ENCODE data around the gene RALGAPA2.
"Not testable (repeated sequence)": the region's sequence is repeated elsewhere in the genome, so short reads cannot be mapped to it uniquely, and the experiment has no call there.

Gene RALGAPA2

DNA sequence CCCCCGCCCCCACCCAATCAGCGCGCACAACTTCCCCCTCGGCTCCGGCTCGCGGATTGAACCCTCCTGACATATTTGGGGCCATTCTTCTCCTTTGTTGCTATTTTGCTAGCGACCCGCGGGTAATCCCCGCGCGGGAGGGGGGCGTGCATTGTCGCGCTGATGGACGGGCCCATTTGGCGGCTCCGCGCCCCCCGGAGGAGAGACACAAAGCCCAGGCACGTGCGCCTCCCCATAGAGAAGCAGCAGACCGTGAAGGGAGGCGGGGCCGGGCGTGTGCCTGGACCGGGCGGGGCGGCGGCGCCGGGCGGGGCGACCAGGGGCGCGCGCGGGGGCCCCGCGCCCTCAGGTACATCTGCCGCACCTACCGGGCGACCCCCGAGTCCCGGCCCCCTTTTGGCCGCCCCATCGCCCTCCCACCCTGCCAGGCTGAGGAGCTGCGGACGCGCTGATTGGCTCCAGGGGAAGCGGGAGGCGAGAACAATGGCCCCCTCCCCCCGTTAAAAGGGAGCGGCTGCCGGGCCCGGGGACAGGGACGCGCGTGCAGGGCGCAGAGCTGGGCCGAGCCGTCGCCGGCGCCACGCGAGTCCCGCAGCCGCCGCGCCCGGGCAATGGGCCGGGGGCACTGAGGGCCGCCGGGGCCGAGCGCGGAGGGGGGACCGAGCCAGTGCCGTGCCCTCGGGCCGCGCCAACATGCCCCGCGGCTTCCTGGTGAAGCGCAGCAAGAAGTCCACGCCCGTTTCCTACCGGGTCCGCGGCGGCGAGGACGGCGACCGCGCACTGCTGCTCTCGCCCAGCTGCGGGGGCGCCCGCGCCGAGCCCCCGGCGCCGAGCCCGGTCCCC, 344.6 kb downstream of the RALGAPA2 start, which contains the start of gene INSM1:
INSM1 (plus strand) TSS at position 530 of the 843 bp plus-strand sequence; CDS start at position 694, 164 bp downstream.
- DNase-seq (ENCODE audit: low spot score): no peak

DNA sequence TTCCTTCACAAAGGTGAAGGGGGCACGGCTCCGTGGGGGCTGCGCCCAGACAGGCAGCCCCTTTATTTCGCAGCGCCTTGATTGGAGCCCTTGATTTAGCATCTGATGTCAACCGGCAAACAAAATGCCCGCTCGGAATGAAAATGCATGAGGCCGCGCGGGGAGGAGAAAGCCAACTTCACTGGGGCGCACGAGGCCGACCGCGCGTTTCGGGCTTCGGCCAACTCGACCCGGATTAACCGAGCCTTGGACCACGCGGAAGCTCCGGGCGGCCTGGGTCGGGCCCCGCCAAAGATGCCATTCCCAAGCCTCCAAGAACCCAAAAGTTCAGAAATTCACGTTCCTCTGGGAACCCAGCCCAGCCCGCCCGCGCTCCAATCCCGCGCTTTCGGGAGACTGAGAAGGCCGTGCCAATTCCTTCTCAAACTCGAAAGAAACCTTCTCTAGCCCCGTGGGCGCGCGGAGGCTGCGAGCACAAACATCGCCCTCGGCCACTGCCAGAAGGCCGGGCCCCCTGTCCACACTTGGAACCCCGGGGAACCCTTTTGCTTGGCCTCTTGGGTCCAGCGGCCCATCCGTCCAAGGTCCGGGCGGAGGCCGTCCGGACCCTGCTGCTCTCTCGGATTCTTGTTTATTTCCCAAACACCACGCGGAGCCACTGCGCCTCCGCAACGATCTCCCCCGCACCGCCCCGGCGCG, 345.4 kb downstream of the RALGAPA2 start:
- DNase-seq (ENCODE audit: low spot score): no peak

DNA sequence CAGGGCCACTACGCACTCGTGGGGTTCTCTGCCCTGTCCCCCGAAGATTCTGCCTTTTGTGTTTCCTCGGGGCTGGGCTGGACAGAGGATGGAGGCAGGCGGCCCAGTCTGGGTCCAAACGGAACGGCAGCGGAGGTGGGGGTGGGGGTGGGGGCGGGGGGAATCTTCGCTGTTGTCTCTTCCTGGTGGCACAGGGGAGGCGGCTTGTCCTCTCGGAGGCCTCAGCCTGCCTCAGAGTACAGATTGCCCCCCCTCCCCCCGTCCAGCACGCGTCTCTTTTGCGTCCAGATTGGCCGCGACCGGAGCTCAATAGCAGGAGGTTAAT, 345.9 kb downstream of the RALGAPA2 start:
- DNase-seq (ENCODE audit: low spot score): no peak

DNA sequence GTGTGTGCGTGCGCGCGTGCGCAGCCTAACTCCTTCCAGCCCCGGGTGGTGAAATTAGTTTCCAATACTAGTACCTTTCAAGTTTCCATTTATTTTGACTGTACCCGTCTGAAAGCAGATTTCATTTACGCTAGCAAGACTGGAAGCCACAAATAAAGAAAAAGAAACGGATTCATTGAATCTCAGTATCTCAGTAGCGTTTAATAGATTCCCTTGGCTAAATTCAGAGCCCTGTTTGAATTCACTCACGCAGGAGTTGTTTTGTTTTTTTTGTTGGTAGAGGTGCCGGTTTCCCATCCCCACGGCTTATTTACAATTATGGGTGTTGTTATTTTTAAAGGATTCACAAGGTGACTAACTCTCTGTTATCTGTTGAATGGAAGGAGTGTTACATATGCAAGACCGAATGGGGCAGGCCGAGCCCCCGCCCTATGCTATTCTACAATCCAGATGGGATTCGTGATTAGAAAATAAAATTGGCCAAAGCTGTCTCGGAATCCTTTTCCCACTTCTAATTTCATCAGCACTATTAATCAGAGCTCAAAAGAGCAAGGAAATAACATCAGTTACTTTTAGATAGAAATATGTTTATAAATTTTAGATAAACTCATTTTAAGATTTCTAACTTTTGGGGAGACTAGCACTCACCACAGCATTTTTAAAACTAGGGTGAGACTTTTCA, 346.8 kb downstream of the RALGAPA2 start:
- DNase-seq (ENCODE audit: low spot score): no peak

DNA sequence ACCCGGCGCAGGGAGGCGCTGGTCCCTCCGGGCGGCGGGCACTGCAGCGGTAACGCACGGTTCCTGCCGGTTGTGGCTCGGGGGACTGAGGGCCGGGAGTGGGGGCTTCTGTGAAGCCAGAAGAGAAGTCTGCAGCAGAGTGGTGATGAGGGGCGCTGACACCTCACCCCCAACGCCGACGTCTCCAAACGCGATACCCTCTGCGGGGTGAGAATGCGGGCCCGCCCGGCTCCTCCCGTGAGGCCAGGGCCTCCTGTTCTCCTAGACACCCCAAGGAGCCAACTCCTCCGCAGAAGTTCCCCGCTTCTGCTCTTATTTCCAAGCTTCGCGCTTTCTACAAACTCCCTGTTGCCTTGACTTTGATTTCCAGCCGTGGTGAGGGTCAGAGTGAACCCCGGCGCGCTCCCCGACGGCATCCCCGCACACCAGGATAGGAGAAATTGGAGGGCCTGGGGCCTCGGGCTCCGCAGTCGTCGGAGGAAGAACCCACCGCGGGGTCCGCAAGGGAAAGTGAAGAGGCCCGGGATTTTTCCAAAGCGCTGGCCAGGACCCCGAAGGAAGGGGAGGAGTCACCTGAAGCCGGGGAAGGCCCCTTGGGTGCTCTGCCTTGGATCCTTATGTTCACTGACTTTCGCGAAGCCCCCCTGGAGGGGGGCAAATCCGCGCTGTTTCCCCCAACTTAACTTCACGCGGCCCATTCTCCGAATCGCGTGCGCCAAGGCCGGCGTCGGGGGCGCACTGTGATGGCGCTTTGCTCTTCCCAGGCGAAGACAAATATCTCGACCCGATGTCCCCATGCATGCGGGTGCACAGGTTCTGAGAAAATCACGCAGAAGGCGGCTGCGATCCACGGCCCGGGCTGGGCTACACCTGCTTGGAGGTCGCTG, 347.6 kb downstream of the RALGAPA2 start:
- DNase-seq (ENCODE audit: low spot score): no peak

DNA sequence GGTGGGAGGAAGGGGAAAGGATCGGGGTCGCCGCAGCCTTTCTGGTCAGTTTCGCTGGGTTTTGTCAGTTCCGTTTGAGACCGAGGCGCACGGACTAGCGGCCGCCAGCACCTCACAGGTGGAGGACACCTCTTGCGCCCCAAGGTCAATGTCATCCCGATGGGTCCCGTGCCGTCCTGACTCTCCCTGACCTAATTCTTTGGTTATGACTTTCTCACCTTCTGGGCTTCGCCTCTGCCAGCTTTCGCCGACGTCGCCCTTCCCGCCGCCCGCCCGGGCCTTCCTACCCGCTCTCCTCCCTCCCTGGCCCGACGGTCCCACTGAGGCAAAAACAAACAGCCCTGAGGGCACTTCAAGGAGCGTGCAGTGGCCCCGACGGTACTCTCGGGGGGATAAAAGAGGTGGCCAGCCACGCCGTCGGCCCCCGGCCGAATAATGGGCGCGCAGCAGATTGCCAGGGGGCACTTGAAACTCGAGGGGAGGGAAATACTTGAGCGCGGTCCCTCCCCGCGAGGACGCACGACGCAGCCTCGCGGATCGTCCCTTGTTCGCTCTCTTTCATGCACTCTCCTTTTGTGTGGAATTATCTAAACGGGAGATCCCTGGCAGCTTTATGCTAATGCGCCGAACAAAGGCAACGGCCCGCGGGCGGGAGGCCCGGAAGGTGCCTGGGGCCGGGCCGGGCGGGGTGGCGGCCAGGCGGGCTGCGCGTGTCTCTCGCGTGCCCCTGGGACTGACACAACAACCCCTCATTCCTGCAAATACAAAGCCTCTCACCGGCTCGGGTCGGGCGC, 348.4 kb downstream of the RALGAPA2 start:
- no peak for DNase-seq (ENCODE audit: low spot score)

DNA sequence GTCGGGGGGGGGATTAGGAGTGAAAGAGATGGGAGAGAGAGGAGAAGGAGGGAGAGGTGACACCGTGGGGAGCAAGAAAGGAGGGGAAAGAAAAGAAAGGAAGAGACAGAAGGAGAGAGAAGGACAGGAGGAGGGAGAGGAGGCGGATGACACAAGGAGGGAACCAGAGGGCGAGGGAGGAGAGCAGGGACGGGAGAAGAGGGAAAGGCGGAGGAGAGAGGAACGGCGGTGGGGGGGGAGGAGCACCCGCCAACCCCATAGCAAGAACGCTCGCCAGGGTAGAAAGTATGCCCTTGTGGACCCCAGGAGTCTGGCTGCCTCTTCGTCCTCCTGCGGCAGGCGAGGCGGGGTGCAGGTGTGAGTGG, 349.0 kb downstream of the RALGAPA2 start:
- DNase-seq (ENCODE audit: low spot score): no peak

DNA sequence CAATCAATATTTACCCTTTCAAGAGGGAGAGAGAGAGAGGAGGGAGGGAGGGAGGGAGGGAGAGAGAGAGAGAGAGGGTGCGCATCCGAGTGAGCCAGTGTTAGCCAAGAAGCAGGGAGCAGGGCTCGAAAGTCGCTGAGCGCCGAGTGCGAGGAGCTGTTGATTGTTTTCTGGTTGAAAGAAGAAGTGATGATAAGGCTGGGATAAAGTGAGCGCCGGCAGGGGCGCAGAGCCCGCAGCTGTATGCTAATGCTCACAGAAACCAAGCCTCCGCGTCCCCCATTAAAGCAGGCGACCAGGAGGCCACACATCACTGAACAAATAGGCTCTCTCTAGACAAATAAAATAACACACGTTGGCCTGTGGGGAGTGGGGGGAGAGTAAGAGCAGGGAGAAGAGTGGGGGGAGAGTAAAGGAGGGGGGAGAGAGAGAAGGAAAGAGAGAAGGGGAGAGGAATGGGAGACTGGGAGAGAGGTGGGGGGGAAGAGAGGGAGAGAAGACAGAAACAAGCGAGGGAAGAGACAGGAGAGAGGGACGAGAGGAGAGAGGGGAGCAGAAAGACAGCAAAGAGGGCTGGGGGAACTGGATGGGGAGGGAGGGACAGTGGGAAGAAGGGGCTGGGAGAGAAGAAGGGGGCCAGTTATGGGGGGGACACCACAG, 349.5 kb downstream of the RALGAPA2 start:
- no peak for DNase-seq (ENCODE audit: low spot score)

DNA sequence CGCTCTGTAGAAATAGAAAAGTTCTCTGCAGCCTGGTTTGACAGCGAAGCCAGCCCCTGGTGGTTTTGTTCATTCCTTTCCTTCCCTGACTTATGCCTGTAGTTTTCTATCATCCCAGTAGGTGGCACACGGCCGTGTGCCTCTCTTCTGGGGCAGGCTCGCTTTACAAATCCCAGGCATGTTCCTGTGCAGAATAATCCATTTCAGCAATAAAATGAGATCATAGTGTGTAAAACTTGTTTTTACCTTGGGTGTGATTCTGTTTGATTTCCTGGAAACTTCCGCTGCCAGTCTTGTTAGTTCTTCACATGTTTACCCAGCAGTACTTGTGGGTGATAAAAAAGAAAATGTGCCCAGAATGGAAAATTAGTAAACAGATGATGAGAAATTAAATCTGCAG, 352.0 kb downstream of the RALGAPA2 start:
- DNase-seq (ENCODE audit: low spot score): peak; percentile 55

DNA sequence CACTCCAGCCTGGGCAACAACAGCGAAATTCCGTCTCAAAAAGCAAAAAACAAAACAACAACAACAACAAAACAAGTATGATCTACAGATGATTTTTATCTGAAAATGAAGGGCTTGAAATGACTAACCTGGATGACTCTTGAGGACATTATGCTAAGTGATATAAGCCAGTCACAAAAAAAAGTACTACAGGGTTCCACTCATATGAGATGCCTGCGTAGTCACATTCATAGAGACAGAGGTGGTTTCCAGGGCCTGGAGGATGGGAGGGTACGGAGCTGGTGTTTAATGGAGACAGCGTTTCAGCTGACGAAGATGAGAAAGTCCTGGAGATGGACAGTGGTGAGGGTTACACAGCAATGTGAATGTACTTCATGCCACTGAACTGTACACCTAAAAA, 352.8 kb downstream of the RALGAPA2 start:
- DNase-seq (ENCODE audit: low spot score): no peak

DNA sequence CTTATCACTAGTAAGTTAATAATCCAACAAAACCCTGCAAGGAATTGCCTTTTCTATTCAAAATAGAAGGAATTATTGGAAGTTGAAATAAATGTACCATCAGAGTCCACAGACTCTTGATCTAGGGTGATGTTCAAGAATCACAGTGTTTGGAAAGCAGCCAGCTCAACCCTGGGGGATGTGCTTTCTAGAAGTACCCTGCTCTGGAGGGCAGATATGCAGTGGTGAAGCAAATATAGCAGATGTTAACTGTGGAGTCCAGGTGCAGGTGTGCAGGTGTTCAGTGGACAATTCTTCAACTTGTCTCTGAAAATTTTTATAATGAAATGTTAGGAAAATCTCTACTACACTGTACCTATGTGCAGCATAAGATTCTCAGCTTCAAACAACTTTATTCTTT, 353.6 kb downstream of the RALGAPA2 start:
- no peak for DNase-seq (ENCODE audit: low spot score)

DNA sequence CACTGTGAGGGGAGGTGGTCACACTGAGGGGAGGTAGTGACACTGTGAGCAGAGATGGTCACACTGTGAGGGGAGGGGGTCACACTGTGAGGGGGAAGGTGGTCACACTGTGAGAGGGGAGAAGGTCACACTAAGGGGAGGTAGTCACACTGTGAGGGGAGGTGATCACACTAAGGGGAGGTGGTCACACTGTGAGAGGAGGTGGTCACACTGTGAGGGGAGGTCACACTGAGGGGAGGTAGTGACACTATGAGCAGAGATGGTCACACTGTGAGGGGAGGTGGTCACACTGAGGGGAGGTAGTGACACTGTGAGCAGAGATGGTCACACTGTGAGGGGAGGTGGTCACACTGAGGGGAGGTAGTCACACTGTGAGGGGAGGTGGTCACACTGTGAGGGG, 356.9 kb downstream of the RALGAPA2 start:
- not testable (repeated sequence) for DNase-seq (ENCODE audit: low spot score)

DNA sequence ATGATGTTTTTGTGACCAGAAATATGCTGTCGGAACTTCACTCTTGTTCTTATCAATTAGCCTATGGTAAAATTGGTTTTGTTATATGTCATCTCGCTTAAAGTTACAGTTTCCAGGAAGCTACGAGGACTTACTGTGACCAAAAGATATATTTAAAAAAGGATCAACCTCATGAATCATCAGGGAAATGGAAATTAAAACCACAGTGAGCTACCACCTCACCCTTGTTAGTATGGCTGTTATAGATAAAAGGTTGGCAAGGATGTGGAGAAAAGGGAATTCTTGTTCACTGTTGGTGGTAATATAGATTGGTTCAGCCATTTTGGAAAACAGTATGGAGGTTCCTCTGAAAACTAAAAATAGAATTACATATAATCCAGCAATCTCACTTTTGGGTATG, 358.9 kb downstream of the RALGAPA2 start:
- no peak for DNase-seq (ENCODE audit: low spot score)

DNA sequence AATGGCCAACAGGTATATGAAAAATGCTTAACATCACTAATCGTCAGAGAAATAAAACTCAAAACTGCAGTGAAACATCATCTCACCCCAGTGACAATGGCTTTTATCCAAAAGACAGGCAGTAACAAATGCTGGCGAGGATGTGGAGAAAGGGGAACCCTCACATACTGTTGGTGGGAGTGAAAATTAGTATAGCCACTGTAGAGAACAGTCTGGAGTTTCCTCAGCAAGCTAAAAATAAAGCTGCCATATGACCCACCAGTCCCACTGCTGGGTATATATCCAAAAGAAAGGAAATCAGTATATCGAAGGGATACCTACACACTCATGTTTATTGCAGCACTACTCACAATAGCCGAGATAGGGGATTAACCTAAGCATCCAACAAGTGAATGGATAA, 368.0 kb downstream of the RALGAPA2 start:
- no peak for DNase-seq (ENCODE audit: low spot score)

DNA sequence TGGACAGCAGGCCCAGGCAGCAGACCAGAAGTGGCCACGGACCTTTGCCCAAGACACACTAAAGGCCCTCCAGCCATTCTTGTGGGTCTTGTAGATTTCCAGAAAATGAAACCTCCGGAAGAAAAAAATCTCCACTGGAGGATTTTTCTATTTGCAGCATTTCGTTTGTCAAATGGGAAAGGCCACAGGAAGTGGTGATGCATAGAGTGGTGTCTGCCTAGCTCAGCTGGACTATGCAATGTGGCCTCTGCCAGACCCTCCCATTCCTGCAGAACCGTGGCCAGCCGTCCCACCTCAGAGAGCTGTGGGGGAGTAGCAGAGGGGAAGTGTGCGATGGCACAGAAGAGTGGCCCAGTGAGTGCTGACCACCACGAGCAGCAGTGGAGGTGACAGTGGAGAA, 368.5 kb downstream of the RALGAPA2 start:
- DNase-seq (ENCODE audit: low spot score): no peak

Measured in COLO829 (cell line).